Tibial artery (tissue), 4 donors: ENCODE data around the gene USH1C.

Source experiments
- DNase-seq, 2 donors: peaks; one replicate each; pipeline ENCODE4 v3.0.0-alpha.2; 2019
- H3K27ac ChIP-seq, 2 donors: fragments of 200-600 bp; sonication (generic) in 1 of 2; 1 replicate in 1 of 2; 2 replicates in 1 of 2; pipeline ENCODE4 v1.5.1; 2018 to 2019; ENCODE audit warnings: mild to moderate bottlenecking in 1 of 2
- H3K27me3 ChIP-seq, 2 donors: fragments of 200-600 bp; sonication (generic) in 1 of 2; one replicate each; pipeline versions ENCODE4 v1.5.1 to v1.6.0; 2016 to 2019
- H3K36me3 ChIP-seq, 3 donors: fragments of 200-600 bp; sonication (generic) in 2 of 3; one replicate each; pipeline ENCODE4 v1.5.1; 2016 to 2019; ENCODE audit warnings: mild to moderate bottlenecking in 2 of 3
- H3K4me1 ChIP-seq, 4 donors: fragments of 200-600 bp; sonication (generic) in 2 of 4; 1 replicate in 3 of 4; 2 replicates in 1 of 4; pipeline ENCODE4 v1.5.1; 2016 to 2019
- H3K4me3 ChIP-seq, 2 donors: fragments of 200-600 bp; sonication (generic) in 1 of 2; 1 replicate in 1 of 2; 2 replicates in 1 of 2; pipeline ENCODE4 v1.5.1; 2018 to 2019; ENCODE audit warnings: mild to moderate bottlenecking in 2 of 2
- H3K9me3 ChIP-seq, 3 donors: fragments of 200-600 bp; sonication (generic) in 1 of 3; one replicate each; pipeline ENCODE4 v1.5.1; 2016 to 2019
- intact Hi-C: fragments of 100-400 bp; cut with DNase I; formaldehyde crosslinking; loops from one replicate; pipeline ENCODE4 v1.15.0; 2023; ENCODE audit warnings: low total_unique reads
- TF ChIP-seq, protein P1 (sequence below), 2 experiments: fragments of 200-600 bp in 1 of 2; fragments of 450-650 bp in 1 of 2; IDR thresholded peaks; one replicate each; pipeline ENCODE4 v1.5.1; 2017 to 2019; ENCODE audit warnings: antibody characterized with exemption in 2 of 2, mild to moderate bottlenecking in 1 of 2, moderate library complexity in 1 of 2

USH1C gene

DNA sequence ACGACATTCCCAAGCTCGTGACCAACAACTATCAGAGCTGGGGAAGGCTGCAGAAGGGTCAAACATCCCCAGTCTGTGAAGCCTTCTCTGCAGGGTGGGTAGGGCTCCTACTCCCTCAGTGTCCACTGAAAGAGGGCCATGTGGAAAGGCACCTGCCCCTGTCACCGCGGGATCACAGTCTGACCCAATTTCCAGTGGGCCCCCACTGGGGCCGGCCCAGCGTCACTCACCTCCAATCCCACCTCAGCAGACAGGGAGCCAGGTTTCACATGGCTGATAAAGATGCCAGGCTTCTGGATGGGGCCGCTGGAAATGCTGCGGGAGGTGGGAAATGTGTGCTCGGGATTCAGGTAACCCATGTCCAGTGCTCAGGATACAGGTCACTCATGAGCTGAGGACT lies 20.0 kb downstream of the USH1C start:
- Histone ChIP-seq H3K9me3 (no peaks in the 10 kb centered on the region), H3K27ac (no peak overlapping the region), H3K36me3 (no peaks in the 10 kb centered on the region), H3K4me3 (no peak overlapping the region), H3K4me1 (no peaks in the 10 kb centered on the region), H3K27me3 (peaks cover 0 to 12% of the 10 kb centered on the region in 2 donors)
- TF ChIP-seq, protein P1, sequence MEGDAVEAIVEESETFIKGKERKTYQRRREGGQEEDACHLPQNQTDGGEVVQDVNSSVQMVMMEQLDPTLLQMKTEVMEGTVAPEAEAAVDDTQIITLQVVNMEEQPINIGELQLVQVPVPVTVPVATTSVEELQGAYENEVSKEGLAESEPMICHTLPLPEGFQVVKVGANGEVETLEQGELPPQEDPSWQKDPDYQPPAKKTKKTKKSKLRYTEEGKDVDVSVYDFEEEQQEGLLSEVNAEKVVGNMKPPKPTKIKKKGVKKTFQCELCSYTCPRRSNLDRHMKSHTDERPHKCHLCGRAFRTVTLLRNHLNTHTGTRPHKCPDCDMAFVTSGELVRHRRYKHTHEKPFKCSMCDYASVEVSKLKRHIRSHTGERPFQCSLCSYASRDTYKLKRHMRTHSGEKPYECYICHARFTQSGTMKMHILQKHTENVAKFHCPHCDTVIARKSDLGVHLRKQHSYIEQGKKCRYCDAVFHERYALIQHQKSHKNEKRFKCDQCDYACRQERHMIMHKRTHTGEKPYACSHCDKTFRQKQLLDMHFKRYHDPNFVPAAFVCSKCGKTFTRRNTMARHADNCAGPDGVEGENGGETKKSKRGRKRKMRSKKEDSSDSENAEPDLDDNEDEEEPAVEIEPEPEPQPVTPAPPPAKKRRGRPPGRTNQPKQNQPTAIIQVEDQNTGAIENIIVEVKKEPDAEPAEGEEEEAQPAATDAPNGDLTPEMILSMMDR (IDR thresholded peaks at IDR 0.05): no peak
- intact Hi-C loops: no loop called here
- no peak for DNase-seq

DNA sequence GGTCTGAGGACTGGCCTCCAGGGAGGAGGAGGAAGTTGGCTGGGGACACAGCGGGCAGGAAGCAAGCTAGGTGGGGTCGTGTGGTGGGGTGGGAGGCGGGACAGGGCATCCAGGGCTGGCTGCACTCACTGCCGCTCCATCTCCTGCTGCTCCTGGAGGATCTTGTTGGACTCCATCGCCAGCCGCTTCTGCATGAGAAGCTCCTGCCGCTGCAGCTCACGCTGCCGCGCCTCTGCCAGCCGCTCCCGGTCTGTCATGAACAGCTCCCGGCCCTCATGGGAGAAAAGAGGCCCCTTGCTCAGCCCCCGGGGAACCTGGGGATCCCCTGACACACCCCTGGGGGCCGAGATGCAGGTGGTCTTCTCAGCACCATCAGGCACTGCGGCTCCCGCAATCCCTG lies 21.6 kb downstream of the USH1C start:
- H3K4me1 ChIP-seq: no peaks in the 10 kb centered on the region
- TF ChIP-seq, protein P1 (IDR thresholded peaks at IDR 0.05): no peak
- H3K27me3 ChIP-seq: peaks cover 0 to 6% of the 10 kb centered on the region in 2 donors
- no peak overlapping the region for H3K4me3 ChIP-seq
- no peak overlapping the region for H3K27ac ChIP-seq
- H3K36me3 ChIP-seq: no peaks in the 10 kb centered on the region
- no peaks in the 10 kb centered on the region for H3K9me3 ChIP-seq
- intact Hi-C loops: no loop called here
- no peak for DNase-seq

- Histone ChIP-seq H3K4me1 (no peaks in the 10 kb centered on the region), H3K9me3 (no peaks in the 10 kb centered on the region), H3K27ac (no peak overlapping the region), H3K4me3 (no peak overlapping the region), H3K27me3 (peaks cover 0 to under 1% of the 10 kb centered on the region in 2 donors), H3K36me3 (no peaks in the 10 kb centered on the region)
- no peak for DNase-seq
- intact Hi-C loops: no loop called here
- TF ChIP-seq, protein P1 (IDR thresholded peaks at IDR 0.05): no peak
These were observed 22.9 kb downstream of the USH1C start for GRCh38 chr11:17521106-17521900.

DNA sequence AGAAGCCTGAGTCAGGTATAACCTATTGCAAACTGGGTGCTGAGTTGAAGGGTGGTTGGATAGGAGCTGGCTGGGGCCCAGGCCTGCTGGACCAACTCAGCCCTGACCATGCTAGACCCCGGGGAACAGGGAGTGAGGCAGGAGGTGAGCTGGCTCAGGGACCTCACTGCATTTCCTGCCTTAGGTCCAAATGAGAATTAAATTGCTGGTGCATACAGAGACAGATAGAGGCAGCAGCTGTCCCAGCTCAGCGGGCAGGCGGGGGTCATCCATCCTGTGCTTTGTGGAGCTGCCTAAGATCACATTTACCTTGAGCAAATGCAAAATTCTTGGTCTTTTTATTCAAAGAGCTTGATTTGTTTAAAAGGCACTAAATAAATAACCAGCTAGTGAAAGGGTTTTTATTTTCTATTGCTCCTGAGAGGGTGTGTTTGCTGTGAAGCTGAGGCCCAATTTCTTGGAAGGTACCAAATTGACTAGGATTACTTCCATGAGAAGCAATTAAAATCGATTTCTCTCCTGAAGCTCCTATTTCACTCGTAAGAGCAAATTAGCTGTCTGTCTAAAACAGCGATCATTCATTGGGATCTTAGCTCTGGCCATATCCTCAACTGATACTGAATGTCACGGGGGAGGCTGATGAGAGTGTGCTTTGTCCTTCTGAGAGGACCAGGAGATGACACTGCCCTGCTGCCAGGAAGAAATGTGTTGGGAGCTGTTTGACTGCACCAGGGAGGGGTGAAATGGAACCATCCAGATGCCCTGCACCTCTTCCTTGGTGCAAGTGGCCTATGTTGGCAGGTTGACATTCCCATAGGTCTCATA lies 24.9 kb downstream of the USH1C start:
- no peaks in the 10 kb centered on the region for H3K4me1 ChIP-seq
- no peak overlapping the region for H3K27ac ChIP-seq
- H3K27me3 ChIP-seq: no peaks in the 10 kb centered on the region
- H3K9me3 ChIP-seq: no peaks in the 10 kb centered on the region
- TF ChIP-seq, protein P1 (IDR thresholded peaks at IDR 0.05): no peak
- intact Hi-C loops: no loop called here
- no peaks in the 10 kb centered on the region for H3K36me3 ChIP-seq
- DNase-seq: no peak
- H3K4me3 ChIP-seq: no peak overlapping the region

- H3K27ac ChIP-seq: no peak overlapping the region
- intact Hi-C loops: no loop called here
- H3K9me3 ChIP-seq: no peaks in the 10 kb centered on the region
- H3K4me1 ChIP-seq: no peaks in the 10 kb centered on the region
- no peaks in the 10 kb centered on the region for H3K27me3 ChIP-seq
- H3K4me3 ChIP-seq: no peak overlapping the region
- TF ChIP-seq, protein P1 (IDR thresholded peaks at IDR 0.05): no peak
- no peaks in the 10 kb centered on the region for H3K36me3 ChIP-seq
- no peak for DNase-seq
These were observed 25.9 kb downstream of the USH1C start for GRCh38 chr11:17518366-17518765.
